ENCODE measurements around the gene PLA2R1. TPM values are rescaled to one million over a fixed set of nuclear protein-coding genes. Genes with fewer than 3 reads are reported as not detected.

The PLA2R1 gene
- total and polyA plus RNA-seq, 10 of the 15 experiments (the other 5 are each of a cell fraction or from before 2014, with no cell fraction given), result 0.01 to 0.05 (median 0.02) TPM; not detected in 6

DNA sequence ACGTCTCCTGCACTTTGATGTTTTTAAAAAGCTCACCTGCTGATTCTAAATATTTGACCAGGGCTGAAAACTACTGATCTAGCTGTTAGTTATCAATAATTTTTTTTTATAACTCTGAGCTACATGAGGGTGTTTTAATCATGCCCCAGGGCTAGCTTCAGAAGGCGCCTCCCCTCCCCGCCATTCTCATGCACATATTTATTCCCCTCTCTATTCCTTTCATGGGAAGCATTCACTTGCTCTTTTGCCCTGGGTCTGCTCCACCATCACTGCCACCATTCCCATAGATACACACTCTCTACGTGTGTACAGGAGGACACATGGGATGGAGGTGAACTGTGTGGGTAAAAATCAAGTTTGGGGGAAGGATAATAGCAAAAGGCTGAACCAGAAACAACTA, 101.0 kb downstream of the PLA2R1 start:
- no peaks in the 10 kb centered on the region for H3K79me2 ChIP-seq (ENCODE audit: control insufficient read depth, insufficient read depth, low read length)
- RAD21 ChIA-PET (ENCODE audit: unreplicated experiment), result interaction anchor here (0.6 to 1.7 kb wide), 6 partner anchors 22 to 249 kb away, joined by 3 to 5 read pairs (median 3); partner anchors contain the start of gene MARCHF7
- SMC1A ChIA-PET (ENCODE audit: uncharacterized antibody, unreplicated experiment), result interaction anchor here (0.5 to 1.5 kb wide), 10 partner anchors 14 to 1241 kb away, joined by 3 to 6 read pairs (median 4); no protein-coding TSS in a partner anchor
- H3K4me3 ChIP-seq, result no peak overlapping the region
- no peak for ATAC-seq
- H3K4me1 ChIP-seq (ENCODE audit: control insufficient read depth, insufficient read depth, low read length), result peaks cover 25% of the 10 kb centered on the region
- no peaks in the 10 kb centered on the region for H3K27me3 ChIP-seq (replicated peaks in 1 of 2; ENCODE audit: control insufficient read depth in 2 of 2, insufficient read depth in 2 of 2, low read length in 1 of 2)
- no TSS peak for BruUV-seq (replicated peaks)
- H3K9me3 ChIP-seq (replicated peaks; ENCODE audit: control insufficient read depth, insufficient read depth, low read length), result no peaks in the 10 kb centered on the region; the same call in 2 of the 3 replicates
- TF ChIP-seq MTA3 (IDR thresholded peaks at IDR 0.05; ENCODE audit: borderline replicate concordance, low read length), result no peak
- TF ChIP-seq, protein P1, sequence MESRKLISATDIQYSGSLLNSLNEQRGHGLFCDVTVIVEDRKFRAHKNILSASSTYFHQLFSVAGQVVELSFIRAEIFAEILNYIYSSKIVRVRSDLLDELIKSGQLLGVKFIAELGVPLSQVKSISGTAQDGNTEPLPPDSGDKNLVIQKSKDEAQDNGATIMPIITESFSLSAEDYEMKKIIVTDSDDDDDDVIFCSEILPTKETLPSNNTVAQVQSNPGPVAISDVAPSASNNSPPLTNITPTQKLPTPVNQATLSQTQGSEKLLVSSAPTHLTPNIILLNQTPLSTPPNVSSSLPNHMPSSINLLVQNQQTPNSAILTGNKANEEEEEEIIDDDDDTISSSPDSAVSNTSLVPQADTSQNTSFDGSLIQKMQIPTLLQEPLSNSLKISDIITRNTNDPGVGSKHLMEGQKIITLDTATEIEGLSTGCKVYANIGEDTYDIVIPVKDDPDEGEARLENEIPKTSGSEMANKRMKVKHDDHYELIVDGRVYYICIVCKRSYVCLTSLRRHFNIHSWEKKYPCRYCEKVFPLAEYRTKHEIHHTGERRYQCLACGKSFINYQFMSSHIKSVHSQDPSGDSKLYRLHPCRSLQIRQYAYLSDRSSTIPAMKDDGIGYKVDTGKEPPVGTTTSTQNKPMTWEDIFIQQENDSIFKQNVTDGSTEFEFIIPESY (IDR thresholded peaks at IDR 0.05), result 0 out of 2 replicates have a peak, but pooled peaks have one; percentile 15
- CTCF ChIA-PET, result interaction anchor here (0.6 to 1.3 kb wide), 5 partner anchors 15 to 55 kb away, joined by 3 read pairs; no protein-coding TSS in a partner anchor
- no peaks in the 10 kb centered on the region for H3K36me3 ChIP-seq (ENCODE audit: control insufficient read depth in 2 of 2, insufficient read depth in 2 of 2, low read length in 1 of 2)
- FAIRE-seq, result no peak
- no peak for DNase-seq (ENCODE audit: low read depth, low spot score)
- in situ Hi-C loops (cut with MboI) (no loop called here), intact Hi-C loops (cut with micrococcal nuclease; ENCODE audit: unreplicated experiment) (loop anchor here (5.0 to 10.0 kb wide), 4 partner anchors 69 to 817 kb away; partner anchors contain the start of gene BAZ2B)
- H4K20me1 ChIP-seq (ENCODE audit: control insufficient read depth, insufficient read depth), result no peaks in the 10 kb centered on the region
- H3K27ac ChIP-seq (ENCODE audit: control insufficient read depth, insufficient read depth), result no peak overlapping the region
- no peak overlapping the region for H2AFZ ChIP-seq (ENCODE audit: control insufficient read depth, low read depth, low read length)
- WGBS (ENCODE audit: insufficient coverage, insufficient replicate concordance, low lambda C conversion rate, missing lambda C conversion rate), result 92% methylated on average over 4 of the region's 4 CpGs
- POLR2A ChIA-PET, result interaction anchor here (1.1 to 1.8 kb wide), 4 partner anchors 17 to 69 kb away, joined by 3 to 6 read pairs (median 4); no protein-coding TSS in a partner anchor
- H3K9ac ChIP-seq (ENCODE audit: control insufficient read depth, insufficient read depth, low read length), result no peak overlapping the region
- no peak overlapping the region for H3K4me2 ChIP-seq (ENCODE audit: control insufficient read depth, insufficient read depth)

DNA sequence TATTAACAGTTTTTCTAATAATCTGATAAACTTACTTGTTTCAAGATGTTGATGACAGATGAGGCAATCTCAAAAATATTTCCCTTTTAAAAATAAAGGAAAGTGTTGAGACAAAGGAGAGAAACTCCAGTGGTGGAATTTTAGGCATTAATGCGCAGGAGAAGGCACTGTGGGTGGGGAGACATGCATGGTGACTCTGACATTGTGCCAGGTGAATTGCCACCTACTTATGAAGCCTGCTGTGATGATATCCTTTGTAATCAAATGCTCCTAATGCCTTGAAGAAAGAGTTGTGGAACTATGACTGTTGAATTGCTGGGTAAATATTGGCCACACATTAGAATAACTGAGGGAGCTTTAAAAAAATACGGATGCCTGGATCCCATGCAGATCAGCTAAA, 101.4 kb downstream of the PLA2R1 start:
- in situ Hi-C loops (cut with MboI), result no loop called here
- Histone ChIP-seq H3K4me1 (ENCODE audit: control insufficient read depth, insufficient read depth, low read length) (peaks cover 25% of the 10 kb centered on the region), H2AFZ (ENCODE audit: control insufficient read depth, low read depth, low read length) (no peak overlapping the region), H3K27me3 (replicated peaks in 1 of 2; ENCODE audit: control insufficient read depth in 2 of 2, insufficient read depth in 2 of 2, low read length in 1 of 2) (no peaks in the 10 kb centered on the region), H3K9me3 (replicated peaks; ENCODE audit: control insufficient read depth, insufficient read depth, low read length) (no peaks in the 10 kb centered on the region; the same call in 2 of the 3 replicates), H3K4me3 (no peak overlapping the region), H3K27ac (ENCODE audit: control insufficient read depth, insufficient read depth) (peak overlapping the region; percentile 17; the same call in 1 of the 2 replicates), H3K36me3 (ENCODE audit: control insufficient read depth in 2 of 2, insufficient read depth in 2 of 2, low read length in 1 of 2) (no peaks in the 10 kb centered on the region), H3K79me2 (ENCODE audit: control insufficient read depth, insufficient read depth, low read length) (no peaks in the 10 kb centered on the region), H3K9ac (ENCODE audit: control insufficient read depth, insufficient read depth, low read length) (no peak overlapping the region), H3K4me2 (ENCODE audit: control insufficient read depth, insufficient read depth) (peak overlapping the region; percentile 43), H4K20me1 (ENCODE audit: control insufficient read depth, insufficient read depth) (no peaks in the 10 kb centered on the region)
- ChIA-PET CTCF (interaction anchor here (0.6 to 1.3 kb wide), 5 partner anchors 15 to 54 kb away, joined by 3 read pairs; no protein-coding TSS in a partner anchor), POLR2A (interaction anchor here (1.1 to 1.8 kb wide), 4 partner anchors 17 to 69 kb away, joined by 3 to 6 read pairs (median 4); no protein-coding TSS in a partner anchor), SMC1A (ENCODE audit: uncharacterized antibody, unreplicated experiment) (interaction anchor here (0.5 to 1.5 kb wide), 10 partner anchors 14 to 1241 kb away, joined by 3 to 6 read pairs (median 4); no protein-coding TSS in a partner anchor), RAD21 (ENCODE audit: unreplicated experiment) (interaction anchor here (0.6 to 1.7 kb wide), 7 partner anchors 15 to 249 kb away, joined by 3 to 5 read pairs (median 3); partner anchors contain the start of gene MARCHF7)
- WGBS (ENCODE audit: insufficient coverage, insufficient replicate concordance, low lambda C conversion rate, missing lambda C conversion rate), result 68% methylated on average over 2 of the region's 2 CpGs
- no TSS peak for BruUV-seq (replicated peaks)
- intact Hi-C loops (cut with micrococcal nuclease; ENCODE audit: unreplicated experiment), result loop anchor here (5.0 to 10.0 kb wide), 4 partner anchors 69 to 816 kb away; partner anchors contain the start of gene BAZ2B
- DNase-seq (ENCODE audit: low read depth, low spot score) (no peak), ATAC-seq (no peak), FAIRE-seq (no peak)
- TF ChIP-seq BCL11A (IDR thresholded peaks at IDR 0.05; ENCODE audit: low read depth, low read length), result no peak
- no peak for TF ChIP-seq ZNF274 (IDR thresholded peaks at IDR 0.05; ENCODE audit: insufficient read depth, insufficient read length)
- 0 out of 2 replicates have a peak, but pooled peaks have one; percentile 1 for TF ChIP-seq NRF1 (conservative IDR thresholded peaks at IDR 0.05; ENCODE audit: low read depth, low read length)
- no peak for TF ChIP-seq DPF2 (IDR thresholded peaks at IDR 0.05)
